DMS153 (cell line): ENCODE data around the gene GPR27.

Experiments
- DNase-seq: peaks from one replicate; lab custom pipeline; 2025; lab: John Stamatoyannopoulos, UW

The GPR27 gene

GRCh38 chr3:71785532-71786216 lies 32.0 kb downstream of the GPR27 start:
- DNase-seq = no peak

DNA sequence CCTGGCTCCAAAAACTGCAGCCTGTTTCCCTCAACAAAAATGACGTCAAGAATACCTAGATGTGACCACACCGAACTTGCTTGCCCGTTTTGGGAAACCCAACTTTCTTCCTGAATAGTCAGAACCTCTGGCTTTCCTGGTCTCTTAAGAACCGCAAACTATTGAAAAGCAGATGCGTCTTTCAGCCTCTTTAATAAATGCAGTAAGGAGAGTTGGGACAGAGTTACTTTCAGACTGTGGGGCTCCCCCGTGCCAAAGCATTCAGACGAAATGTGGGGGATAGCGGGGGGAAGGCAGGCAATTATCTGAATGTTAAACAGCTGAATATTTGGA lies 32.5 kb downstream of the GPR27 start:
- DNase-seq = no peak

DNA sequence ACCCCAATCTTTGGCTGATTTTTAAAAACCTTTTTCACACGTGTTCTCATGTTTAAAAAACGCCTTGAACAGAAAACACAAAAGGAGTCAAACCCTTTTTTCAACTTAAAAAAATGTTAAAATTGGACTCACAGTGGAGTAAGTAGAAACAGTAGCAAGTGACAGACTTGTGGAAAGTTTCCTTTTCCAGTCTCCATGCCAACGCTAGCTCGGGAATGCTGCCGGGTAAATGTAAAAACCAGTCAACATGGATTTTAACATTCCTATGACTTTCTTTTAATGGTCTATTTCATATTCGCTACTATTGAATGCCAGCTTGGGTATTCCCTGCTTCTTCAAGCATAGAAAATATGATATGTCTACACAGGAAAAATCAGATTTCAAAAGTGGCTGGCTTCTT lies 32.9 kb downstream of the GPR27 start:
- no peak for DNase-seq

- no peak for DNase-seq
These were observed 34.3 kb downstream of the GPR27 start for GRCh38 chr3:71787851-71788405.

- no peak for DNase-seq
These were observed 36.3 kb downstream of the GPR27 start for GRCh38 chr3:71789922-71790321.

DNA sequence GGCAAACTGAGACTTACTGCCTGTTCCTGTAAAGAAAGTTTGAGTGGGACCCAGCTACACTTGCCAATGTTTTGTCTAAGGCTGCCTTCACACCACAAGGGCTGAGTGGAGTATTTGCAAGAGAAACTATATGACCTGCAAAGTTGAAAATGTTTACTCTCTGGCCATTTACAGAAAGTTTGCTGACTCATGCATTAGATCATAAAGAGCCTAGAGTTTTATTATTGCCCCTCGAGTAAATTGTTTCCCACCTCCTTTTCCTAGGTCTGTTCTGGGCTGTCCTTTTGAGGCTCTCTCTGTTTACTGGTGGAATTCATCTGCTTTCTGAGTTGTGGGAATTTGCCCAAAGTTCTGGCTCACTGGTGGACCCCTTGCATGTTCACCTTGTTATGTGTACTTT lies 38.0 kb downstream of the GPR27 start:
- no peak for DNase-seq

DNA sequence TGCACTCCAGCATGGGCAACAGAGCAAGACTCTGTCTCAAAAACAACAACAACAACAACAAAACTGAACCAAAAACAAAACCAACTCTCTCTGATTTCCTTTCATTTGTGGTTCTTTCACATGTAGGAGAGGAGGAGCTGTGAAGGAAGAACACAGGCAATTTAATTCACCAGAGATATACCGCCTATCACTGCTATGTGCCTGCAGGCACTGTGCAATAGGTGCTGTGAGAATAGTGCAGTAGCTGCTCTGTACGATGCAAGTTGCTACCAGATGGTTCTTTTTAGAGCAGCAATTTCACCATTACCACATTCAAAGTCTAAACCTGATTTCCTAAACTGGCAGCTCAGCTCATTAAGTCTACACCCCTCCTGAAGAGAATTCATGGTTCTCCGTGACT lies 42.6 kb downstream of the GPR27 start:
- DNase-seq = no peak

- DNase-seq = no peak
These were observed 43.8 kb downstream of the GPR27 start for GRCh38 chr3:71797455-71797854.

DNA sequence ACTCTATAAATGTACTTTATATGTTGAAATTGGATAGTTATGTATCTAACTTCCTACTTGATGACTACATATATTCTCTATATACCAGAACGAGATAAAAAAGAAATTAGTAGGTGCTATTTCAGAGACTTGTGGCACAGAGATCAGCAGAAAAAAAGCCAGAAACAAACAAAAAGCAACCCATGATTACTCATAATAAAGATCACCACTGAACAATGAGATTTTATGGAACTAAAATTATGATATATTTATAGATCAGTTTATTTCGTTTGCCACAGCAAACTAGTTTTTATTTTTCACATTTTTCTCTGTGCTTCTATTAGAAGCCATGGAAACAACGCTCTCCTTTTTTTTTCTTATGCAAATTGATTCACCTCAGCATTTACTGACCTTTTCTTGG lies 46.4 kb downstream of the GPR27 start:
- DNase-seq = no peak

GRCh38 chr3:71801986-71802385 lies 48.3 kb downstream of the GPR27 start:
- DNase-seq = no peak

DNA sequence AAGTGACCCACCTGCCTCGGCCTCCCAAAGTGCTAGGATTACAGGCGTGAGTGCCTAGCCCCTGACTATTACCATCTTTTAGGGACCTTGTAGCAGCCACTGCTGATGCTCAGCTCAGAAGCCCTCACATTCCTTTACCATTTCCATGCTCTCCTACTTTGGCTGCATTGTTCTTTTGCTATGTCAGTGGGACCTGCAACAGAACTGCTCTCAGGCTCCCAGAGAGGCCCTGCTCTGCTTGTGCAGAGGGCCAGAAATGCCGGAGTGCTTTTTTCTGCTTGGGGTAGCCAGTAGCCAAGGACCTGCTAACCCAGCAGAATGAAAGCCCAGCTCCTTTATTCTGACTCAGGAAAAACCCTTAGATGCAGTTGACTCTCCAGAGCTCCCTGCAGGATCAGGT lies 49.6 kb downstream of the GPR27 start:
- no peak for DNase-seq

GRCh38 chr3:71805199-71805598 lies 51.5 kb downstream of the GPR27 start:
- no peak for DNase-seq

DNA sequence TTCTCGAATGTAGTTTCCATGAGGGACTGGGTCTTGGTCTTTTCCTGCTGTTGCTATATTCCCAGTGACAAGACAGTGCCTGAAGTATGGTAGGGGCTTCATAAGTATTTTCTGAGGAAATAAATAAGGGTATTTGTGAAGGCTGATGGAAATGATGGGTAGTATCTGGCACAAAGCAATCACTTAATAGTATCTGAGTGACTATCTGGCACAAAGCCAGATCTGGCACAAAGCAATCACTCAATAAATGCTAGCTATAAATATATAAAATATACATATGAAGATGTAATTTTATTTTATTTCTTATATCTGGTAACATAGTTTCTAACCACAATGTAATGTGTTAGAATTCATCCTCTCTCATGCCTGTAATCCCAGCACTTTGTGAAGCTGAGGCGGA lies 52.0 kb downstream of the GPR27 start:
- no peak for DNase-seq
